Ecto neural progenitor cell (in vitro differentiated cells): ENCODE results near the gene SYNGR3.

Source experiments
- DNase-seq: peaks from one replicate; pipeline ENCODE4 v3.0.0-alpha.2; 2018; ENCODE audit warnings: low spot score

The SYNGR3 gene

DNA sequence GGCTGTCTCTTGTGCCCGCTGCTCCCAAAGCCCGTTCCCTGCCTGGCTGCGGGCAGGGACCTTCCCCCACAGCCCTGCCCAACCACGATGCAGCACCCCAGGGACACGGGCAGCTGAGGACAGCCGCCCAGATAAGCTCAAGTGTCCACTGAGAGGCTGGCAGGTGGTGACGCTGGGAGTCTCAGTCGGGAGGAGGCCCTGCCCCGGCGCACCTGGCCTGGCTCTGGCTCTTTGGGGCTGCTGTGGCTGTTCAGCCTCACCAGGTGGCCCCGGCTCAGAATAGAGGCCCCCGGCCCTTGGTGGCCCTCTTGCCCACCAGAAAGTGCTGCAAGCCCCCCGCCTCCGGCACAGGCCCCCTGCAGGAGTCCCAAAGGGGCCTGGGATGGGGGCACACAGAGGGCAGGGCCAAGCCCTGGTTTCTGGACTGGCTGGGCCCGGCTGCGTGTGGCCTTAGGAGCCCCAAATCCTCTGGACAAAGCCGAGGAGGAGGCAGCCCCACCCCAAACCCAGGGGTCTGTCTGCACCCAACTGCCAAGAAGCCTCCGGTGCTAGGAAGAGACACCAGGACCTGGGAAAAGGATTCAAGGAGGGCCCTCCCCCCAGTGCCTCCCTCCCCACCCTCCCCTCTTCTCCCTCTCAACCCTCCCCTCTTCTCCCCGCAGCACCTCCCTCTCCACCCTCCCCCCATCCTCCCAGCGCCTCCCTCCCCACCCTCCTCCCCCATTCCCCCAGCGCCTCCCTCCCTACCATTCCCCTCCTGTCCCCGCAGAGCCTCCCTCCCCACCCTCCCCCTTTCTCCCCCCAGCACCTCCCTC, 52.6 kb downstream of the SYNGR3 start:
- no peak for DNase-seq

DNA sequence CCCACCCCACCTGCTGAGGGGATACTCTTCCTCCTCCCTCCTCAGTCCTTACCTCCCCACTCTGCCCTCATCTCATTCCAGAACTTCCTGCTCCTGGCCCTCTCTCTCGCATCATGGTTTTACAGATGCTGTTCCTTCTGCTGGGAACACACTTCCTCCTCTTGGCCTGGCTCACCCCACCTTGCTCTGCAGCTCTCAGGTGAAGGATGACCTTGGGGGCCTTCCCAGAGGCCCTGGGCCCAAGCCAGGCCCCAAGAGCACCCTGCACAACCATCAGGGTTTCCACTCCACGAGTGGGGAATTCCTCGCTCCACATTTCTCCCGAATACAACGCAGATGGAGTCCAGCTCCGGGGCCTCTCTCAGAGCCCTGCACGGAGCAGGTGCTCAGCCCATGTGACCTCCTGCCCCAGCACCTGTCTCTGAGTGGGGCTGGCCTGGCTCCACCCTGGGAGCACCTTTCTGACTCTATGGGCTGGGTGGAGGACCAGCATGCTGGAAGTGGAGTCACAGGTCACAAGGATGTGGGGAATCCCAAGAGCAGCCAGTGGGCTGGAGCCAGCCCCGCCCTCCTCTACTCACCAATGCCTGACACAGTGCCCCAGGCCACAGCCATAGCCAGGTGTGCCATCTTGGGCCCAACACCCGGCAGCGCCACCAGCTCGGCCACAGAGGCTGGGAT, 53.4 kb downstream of the SYNGR3 start:
- DNase-seq = no peak
